Ureter (tissue), 1 donor: Measurements from ENCODE around the gene ARFGAP1. TPM values are rescaled to one million over a fixed set of nuclear protein-coding genes. Genes with fewer than 3 reads are reported as not detected.

Source experiments
- DNase-seq: peaks from one replicate; pipeline ENCODE4 v3.0.0-alpha.2; 2020; ENCODE audit warnings: low spot score
- total RNA-seq: library from RNA; stranded (reverse); gene quantifications from one replicate; pipeline ENCODE4 v1.2.4, GENCODE V29; 2023
- donor health status: DM: yes; HTN: yes; CAD: no.

Gene ARFGAP1
- total RNA-seq, 1 donor from 2014 or later = 94.8 TPM

DNA sequence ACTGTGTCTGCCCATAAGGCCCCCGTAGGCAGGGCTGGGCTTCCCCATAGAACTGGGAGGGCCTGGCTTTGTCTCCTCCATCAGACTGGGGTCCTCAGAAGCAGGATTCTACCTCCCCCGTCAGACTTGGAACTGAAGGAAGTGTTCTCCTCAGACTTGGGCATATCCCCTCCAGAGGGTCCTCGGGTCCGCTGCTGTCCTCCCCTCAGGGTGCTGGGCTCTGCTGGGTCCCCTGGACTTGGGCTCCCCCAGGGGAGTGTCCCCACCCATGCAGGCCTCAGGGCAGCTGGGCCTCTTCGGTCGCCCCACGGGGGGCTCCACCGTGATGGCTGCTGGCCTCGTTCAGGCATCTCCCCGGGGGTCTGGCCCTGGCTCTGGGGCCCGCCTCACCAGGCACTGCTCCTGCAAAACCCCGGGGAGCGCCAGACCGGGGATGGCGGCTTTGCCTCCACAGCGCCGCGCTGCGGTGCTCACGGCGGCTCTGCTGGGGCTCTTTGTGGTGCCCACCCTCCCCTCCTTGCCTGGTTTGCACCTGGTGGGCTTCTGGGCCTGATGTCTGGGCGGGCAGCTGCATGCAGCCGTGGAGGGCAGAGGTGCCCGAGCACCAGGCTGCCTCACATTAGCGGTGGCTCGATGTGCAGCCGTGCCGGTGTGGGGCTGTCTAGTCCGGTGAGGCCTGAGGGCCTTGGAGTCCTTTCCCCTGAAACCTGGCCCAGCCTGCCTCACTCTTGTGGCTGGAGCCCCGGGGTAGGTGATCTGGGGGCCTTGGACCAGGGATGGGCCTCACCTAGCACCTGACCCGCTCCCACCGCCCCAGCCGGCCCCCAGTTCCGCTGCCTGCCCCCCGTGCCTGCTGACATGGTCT lies 34.3 kb downstream of the ARFGAP1 start:
- DNase-seq = no peak

DNA sequence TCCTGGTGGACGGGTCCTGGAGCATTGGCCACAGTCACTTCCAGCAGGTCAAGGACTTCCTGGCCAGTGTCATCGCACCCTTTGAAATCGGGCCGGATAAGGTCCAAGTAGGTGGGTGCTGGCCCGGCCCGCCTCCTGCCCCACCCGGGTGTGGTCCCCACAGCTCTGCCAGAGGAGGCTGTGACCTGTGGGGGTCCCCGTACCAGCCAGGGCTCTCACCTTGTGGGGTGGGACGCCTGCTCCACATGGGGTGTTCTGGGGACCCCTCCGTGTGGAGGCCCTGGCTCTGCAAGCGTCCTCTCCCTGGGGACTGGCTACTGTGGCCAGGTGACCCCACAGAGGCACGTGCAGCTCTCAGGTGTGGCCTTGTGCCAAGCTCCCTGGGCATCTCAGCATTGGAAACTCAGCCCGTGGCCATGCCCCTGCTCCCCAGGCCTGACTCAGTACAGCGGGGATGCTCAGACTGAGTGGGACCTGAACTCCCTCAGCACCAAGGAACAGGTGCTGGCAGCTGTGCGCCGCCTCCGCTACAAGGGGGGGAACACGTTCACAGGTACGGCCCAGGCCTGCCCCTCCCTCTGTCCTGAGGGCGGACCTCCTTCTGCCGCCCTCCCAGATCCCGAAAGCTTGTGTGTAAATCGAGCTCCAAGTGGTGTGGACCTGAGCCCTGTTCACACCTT lies 35.1 kb downstream of the ARFGAP1 start:
- no peak for DNase-seq

DNA sequence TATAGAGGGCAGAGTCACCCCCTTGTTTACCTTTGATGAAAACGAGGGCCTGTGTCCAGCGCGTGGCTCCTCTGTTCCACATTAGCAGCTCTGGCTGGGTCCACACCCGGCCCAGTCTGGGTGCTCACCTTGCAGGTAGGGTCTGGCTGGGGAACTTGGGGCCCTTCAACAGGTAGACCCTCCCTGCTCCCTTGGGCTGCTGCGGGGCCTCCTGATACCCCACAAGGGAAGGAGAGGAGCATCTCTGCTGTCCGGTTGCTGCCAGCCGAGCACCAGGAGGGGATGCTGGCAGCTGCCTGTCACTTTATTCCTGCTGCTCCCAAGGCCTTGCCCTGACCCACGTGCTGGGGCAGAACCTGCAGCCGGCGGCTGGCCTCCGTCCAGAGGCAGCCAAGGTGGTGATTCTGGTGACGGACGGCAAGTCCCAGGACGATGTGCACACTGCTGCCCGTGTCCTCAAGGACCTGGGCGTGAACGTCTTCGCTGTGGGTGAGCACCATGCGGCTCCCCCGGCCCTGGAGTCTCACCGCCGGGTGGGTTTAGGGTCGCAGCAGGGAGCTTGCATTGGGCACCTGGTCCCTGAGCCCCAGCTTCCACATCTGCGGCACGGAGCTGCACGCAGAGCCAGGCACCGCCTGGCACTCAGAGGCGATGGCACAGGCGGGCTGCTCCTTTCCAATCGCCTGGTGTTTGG lies 35.8 kb downstream of the ARFGAP1 start:
- no peak for DNase-seq

DNA sequence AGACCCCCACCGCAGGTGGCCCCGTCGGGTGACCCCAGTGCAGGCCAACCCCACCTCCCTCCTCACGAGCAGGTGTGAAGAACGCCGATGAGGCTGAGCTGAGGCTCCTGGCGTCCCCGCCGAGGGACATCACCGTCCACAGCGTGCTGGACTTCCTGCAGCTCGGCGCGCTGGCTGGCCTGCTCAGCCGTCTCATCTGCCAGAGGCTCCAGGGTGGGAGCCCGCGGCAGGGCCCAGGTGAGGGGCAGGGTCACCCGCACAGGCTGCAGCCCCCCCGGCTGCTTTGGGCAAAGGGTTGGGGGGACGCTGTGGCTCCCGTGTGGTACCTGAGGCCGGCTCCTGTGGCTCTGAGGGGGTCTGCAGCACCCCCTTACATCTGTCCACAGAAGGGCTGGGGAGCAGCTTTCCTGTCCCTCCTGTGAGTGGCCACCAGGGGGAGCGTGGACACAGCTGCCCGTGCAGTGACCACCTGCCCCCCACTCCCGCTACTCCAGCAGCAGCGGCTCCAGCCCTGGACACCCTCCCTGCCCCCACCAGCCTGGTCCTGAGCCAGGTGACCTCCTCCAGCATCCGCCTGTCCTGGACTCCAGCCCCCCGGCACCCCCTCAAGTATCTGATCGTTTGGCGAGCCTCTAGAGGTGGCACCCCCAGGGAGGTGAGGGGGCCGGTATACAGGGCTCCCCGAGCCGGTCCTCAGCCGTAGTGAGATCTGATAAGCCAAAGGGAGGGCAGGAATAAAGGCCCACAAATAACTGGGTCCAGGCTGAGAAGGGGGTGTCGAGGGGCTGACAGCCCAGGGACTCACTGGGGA lies 36.9 kb downstream of the ARFGAP1 start:
- no peak for DNase-seq

DNA sequence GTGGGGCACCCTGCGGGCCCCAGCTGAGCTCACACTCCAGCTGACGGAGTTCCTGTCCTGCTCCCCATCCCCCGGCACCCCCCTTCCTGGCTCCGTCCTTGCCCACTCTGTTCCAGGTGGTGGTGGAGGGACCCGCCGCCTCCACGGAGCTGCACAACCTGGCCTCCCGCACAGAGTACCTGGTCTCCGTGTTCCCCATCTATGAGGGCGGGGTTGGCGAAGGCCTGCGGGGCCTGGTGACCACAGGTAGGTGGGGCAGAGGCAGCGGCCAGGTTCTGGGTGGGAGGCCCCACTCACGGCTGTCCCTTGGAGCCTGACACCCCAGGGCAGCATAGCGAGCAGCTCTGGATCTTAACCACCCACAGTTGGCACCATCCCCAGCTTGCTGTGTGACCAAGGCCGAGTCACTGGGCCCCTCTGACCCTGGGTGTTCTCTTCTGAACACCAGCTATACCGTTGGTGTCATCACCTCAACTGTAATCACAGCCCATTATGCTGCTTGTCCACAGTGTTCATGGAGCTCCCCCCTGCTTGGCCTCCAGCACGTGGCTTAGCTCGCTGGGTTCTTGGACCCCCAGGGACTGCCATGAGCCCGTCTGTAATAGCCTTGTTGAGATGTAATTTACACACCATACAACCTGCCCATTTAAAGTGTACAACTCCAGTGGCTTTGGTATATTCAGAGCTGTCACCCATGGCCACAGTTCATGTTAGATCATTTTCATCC lies 37.8 kb downstream of the ARFGAP1 start:
- no peak for DNase-seq

DNA sequence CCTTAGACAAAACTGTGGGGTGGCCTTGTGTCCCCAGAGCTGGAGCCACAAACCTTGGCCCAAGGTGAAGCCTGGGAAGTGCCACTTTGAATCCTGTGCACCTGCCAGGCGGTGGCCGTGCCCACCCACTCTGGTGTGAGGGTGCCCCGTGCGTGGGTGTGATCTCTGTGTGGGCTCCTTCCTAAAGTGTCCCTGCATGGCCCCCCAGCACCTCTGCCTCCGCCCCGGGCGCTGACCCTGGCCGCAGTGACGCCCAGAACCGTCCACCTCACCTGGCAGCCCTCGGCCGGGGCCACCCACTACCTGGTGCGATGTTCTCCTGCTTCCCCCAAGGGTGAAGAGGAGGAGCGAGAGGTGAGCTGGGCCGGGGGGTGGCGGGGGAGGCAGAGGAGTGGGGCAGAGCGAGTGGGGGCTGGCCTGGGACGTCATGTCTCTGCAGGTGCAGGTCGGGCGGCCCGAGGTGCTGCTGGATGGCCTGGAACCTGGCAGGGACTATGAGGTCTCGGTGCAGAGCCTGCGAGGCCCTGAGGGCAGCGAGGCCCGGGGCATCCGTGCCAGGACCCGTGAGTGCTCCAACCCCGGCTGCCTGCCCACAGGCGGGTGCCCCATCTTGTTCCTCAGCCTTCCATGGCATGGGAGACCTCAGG lies 38.7 kb downstream of the ARFGAP1 start:
- no peak for DNase-seq

DNA sequence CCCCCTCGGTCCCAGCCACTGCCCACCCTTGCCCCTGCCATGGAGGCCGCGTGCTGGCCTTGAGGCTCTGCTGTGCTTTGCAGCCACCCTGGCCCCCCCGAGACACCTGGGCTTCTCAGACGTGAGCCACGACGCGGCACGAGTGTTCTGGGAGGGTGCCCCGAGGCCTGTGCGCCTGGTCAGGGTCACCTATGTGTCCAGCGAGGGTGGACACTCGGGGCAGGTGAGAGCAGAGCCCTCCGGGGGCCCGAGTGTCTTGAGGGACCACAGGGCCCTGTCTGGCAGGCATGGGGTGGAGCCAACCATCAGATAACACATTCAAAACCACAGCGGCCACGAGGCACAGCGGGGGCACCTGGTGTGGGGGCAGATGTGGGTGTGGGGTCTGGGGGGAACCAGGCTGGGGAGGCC lies 39.2 kb downstream of the ARFGAP1 start:
- no peak for DNase-seq

DNA sequence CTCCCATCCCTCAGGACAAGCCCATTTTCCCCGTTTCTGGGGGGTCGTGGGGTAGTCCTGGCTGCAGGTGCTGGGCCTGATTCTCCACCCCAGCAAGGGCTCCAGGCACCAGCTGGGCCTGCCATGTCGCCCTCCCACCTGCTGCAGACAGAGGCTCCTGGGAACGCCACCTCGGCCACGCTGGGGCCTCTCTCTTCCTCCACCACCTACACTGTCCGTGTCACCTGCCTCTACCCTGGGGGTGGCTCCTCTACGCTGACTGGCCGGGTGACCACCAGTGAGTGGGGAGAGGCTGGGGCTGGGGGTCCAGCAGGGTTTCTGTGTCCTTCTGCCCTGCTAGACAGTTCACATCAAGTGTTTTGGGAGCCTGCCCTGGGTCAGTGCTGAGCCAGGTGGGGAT lies 39.7 kb downstream of the ARFGAP1 start:
- no peak for DNase-seq

DNA sequence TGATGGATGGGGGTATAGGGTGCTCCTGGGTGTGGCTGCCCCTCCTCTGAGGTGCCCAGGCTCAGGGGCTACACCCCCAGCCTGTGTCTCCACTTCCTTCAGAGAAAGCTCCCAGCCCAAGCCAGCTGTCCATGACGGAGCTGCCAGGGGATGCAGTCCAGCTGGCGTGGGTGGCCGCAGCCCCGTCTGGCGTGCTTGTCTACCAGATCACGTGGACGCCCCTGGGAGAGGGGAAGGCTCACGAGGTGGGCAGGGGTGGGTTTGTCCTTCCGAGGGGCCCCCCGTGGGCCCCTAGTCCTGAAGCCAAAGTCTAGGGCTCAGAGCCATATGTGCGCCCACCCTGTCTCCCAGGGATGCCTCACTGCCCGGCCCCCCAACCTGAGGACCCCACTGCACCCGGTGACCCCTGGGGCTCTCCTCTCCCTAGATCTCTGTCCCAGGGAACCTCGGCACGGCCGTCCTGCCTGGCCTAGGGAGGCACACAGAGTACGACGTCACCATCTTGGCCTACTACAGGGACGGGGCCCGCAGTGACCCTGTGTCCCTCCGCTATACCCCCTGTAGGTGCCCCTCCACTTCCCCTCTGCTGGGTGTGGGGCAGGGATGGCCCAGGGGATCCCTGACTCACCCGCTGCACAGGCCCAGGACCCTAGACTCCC lies 40.2 kb downstream of the ARFGAP1 start:
- no peak for DNase-seq

DNA sequence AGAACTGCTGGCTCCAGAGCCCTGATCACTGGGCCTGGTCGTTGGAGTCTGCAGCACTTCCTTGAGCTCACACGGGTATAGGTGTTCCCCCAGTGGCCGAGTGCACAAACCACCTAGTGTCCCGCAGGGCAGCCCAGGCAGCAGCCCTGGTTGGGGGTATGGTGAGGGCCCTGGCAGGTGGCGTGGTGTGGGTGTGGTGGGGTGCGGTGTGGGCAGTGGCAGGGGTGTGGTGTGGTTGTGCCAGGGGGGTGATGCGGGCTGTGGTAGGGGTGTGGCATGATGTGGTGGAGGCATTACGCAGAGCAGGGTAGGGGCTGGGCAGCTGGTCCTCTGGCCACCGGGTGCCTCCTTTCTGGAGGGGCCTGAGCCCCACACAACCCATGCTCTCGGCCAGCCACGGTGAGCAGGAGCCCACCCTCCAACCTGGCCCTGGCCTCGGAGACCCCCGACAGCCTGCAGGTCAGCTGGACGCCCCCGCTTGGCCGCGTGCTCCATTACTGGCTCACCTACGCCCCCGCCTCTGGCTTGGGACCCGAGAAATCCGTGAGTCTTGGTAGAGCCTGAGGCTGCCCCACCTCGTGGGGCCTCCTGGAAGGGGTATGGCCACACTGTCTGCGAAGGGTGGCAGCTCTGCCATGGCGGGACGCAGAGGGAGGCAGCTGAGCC lies 40.9 kb downstream of the ARFGAP1 start:
- no peak for DNase-seq

DNA sequence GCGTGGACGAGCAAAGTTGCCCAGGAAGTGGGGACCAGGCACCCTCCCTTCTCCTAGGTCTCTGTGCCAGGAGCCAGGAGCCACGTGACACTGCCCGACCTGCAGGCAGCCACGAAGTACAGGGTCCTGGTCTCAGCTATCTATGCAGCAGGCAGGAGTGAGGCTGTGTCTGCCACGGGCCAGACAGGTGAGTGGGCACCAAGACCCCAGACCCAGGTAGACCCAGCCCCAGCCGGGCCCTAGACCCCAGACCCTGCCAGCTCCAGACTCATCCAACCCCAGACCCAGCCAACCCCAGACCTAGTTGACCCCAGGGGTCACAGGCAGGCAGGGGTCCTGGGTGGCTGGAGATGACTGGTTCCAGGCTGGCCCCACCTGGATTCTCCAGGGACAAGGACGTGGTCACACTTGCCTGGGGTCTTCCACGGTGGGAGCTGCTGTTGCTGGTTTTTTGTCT lies 41.4 kb downstream of the ARFGAP1 start:
- DNase-seq = no peak

DNA sequence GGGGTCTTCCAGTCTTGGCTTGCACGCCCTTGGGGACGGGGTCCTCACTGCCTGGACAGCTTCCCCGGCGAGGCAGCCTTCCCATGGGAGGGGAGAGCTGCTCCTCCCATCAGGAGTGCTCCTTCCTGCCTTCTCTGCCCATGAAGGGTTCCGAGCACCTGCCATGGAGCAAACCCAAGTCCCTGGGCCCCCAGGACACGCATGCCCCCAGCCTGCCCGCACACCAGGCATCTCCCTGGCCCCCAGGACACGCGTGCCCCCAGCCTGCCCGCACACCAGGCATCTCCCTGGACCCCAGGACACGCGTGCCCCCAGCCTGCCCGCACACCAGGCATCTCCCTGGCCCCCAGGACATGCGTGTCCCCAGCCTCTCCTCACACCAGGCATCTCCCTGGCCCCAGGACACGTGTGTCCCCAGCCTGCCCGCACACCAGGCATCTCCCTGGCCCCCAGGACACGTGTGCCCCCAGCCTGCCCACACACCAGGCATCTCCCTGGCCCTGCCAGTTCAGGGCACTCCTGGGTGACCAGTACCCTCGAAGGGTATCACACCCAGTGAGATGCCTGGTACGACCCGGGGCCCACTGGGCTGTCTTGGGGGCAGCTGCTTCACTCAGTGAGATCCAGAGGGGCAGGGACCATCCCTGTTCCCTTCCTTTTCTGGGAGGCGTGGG lies 42.1 kb downstream of the ARFGAP1 start:
- DNase-seq = no peak

DNA sequence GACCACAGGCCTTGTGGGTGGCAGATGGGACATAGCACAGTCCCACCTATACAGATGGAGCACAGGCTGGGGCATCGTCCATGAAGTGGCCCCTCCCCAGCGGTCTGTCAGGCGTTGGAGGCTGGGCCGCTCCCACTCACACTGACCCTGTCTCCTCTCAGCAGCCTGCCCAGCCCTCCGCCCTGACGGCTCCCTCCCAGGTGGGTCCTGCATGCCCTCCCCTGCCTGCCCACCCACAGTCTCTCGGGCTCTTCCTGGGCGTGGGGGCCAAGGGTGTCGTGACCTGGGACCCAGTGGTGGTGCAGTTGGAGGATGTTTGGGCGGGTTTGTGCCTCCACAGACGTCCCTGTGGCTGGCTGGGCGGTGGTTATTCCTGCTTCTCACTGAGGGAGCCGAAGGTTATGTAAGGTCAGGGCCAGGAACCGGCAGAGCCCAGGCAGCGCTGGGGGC lies 42.7 kb downstream of the ARFGAP1 start:
- DNase-seq = no peak

DNA sequence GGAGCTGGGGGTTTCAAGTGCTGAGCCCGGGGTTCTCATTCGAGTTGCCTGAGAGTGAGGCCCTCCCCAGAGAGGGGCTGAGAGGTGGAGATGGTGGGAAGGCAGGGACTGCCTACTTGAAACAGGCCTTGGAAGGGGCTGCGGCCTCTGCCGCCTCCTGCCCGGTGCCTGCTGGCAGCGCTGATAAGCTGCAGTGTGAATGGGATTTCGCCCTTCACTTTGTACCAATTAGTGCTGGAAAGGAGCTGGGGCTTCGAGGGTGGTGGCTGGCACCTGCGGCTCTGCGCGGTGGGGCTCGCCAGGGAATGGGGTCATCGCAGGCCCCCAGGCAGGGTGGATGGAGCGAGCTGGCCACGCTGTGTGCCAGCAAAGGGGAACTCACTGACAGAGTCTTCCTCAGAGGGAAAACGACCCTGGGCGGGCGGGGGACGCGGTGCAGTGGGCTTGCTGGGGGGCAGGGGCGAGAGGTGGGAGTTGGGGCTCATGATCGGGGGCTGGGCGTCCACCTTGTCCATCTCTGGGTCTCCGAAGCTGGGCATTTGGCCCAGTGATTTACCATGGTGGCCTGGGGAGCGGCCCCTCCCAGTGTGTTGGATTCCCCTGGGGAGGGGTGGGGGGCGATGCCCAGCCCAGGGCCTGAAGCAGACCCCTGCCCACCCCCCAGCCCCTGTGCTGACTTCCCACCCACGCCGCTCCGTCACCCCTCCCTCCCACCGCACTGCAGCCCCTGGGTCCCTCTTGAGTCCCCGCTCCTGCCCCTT lies 43.3 kb downstream of the ARFGAP1 start:
- no peak for DNase-seq

DNA sequence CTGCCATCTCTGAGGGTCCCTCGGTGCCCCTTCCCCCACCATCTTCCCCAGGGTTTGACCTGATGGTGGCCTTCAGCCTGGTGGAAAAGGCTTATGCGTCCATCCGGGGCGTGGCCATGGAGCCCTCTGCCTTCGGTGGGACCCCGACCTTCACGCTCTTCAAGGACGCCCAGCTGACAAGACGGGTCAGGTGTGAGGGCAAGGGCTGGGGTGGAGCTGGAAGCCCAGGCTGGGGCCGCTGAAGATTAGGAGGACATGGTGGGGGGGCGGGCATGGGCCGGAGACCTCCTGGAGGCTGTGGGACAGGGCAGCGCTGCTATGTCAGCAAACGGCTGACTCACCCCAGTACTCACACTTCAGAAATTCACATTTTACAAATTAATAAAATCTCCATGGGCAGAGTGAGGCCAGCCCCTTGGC lies 43.9 kb downstream of the ARFGAP1 start:
- DNase-seq = no peak

DNA sequence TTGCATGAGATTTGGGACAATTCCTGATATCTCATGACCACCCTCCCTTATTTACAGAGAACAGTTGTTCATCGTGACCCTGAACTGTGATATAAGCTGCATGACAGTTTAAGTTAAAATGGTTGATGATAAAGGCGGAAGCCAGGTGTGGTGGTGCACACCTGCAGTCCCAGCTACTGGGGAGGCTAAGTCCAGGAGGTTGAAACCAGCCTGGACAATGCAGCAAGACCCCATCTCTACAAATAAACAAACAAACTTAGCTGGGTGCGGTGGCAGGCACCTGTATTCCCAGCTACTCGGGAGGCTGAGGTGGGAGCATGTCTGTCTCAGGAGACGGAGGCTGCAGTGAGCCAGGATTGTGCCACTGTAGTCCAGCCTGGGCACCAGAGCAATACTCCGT lies 44.4 kb downstream of the ARFGAP1 start:
- DNase-seq = no peak

DNA sequence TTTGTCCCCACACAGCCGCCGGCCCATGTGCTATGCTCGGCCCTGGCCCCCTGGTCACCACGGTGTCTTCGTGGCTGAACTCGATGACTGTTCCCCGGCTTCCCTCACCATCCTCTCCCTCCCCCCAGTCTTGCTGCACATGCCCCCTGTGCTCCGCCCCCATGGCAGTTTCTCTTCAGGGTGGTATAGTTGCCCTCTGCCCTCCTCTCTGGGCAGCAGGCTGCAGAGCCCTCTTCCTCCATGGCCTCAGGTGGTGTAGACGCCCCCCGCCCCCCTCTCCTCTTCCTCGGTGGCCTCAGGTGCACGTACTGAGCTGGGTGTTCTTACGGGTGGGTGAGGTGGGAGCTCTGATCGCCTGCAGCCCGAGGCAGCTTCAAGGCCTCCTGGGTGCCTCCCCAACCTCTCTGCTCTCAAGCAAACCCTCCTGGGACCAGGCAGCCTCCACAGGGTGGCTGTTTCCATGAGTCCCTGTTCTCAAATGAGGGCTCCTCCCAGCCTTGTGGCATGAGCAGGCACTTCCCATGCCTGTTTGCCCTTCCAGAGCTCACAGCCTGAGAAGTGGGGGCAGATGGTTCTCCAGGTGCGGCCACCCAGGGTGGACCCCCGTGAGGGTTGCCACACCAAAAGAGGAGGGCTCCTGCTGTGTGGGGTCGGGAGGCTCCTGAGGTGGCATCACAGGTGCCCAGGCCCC lies 45.1 kb downstream of the ARFGAP1 start:
- DNase-seq = no peak
